NB4 (cell line): ENCODE measurements around the gene GRIN2D.

Experiments used
- DNase-seq: peaks from one replicate; pipeline ENCODE4 v3.0.0; 2010; ENCODE audit warnings: low read depth
- H3K4me3 ChIP-seq: one replicate; pipeline ENCODE4 v1.5.1; 2011; ENCODE audit warnings: mild to moderate bottlenecking, low read depth, low read length, moderate library complexity
- CTCF ChIP-seq: IDR thresholded peaks from one replicate; pipeline ENCODE4 v1.5.1; 2012; ENCODE audit warnings: low read depth, low read length
- MAX ChIP-seq: IDR thresholded peaks from 2 replicates; pipeline ENCODE4 v1.6.1; 2011; ENCODE audit warnings: low read depth, low read length
- MYC ChIP-seq: IDR thresholded peaks from 2 replicates; pipeline ENCODE4 v1.6.1; 2011; ENCODE audit warnings: low read depth, low read length
- POLR2A ChIP-seq: IDR thresholded peaks from 2 replicates; pipeline ENCODE4 v1.6.1; 2011; ENCODE audit warnings: mild to moderate bottlenecking; ENCODE audit not compliant: insufficient read length; ENCODE audit errors: extremely low read depth

The GRIN2D gene

GRCh38 chr19:48395170-48395455 lies 1.6 kb downstream of the GRIN2D start:
- peak; percentile 48 for DNase-seq
- TF ChIP-seq MAX = no peak
- no peak for TF ChIP-seq MYC
- TF ChIP-seq CTCF = no peak
- no peak for TF ChIP-seq POLR2A
- H3K4me3 ChIP-seq = no peak overlapping the region

GRCh38 chr19:48395499-48395898 lies 2.0 kb downstream of the GRIN2D start:
- peak; percentile 50 for DNase-seq
- H3K4me3 ChIP-seq = no peak overlapping the region
- TF ChIP-seq MAX (no peak), CTCF (no peak), MYC (no peak), POLR2A (no peak)

- DNase-seq = peak; percentile 61
Measured at GRCh38 chr19:48396016-48396823, 2.8 kb downstream of the GRIN2D start.

GRCh38 chr19:48396824-48397176 lies 3.3 kb downstream of the GRIN2D start:
- no peak for DNase-seq
- no peak overlapping the region for H3K4me3 ChIP-seq
- TF ChIP-seq POLR2A = no peak
- TF ChIP-seq MYC = no peak
- TF ChIP-seq CTCF = no peak
- TF ChIP-seq MAX = no peak

More at GRCh38 chr19:48396016-48396823, 2.8 kb downstream of the GRIN2D start:
- TF ChIP-seq CTCF (no peak), MAX (no peak), MYC (no peak), POLR2A (no peak)
- H3K4me3 ChIP-seq = no peak overlapping the region

- peak; percentile 48 for DNase-seq
- H3K4me3 ChIP-seq = peak overlapping the region; percentile 55
Measured at GRCh38 chr19:48397263-48398101, 4.0 kb downstream of the GRIN2D start.

More at GRCh38 chr19:48397263-48398101, 4.0 kb downstream of the GRIN2D start:
- TF ChIP-seq POLR2A (no peak), CTCF (no peak), MYC (no peak), MAX (no peak)
